HUES6 (cell line): ENCODE measurements around the gene B4GALT5.
"Not testable (repeated sequence)": the region's sequence is repeated elsewhere in the genome, so short reads cannot be mapped to it uniquely, and the experiment has no call there.

ENCODE experiments used
- H3K27ac ChIP-seq: 2 replicates; pipeline ENCODE4 v1.7.0; 2013; ENCODE audit warnings: low read depth, mild to moderate bottlenecking, low read length, inconsistent platforms
- H3K27me3 ChIP-seq: 2 replicates; pipeline ENCODE4 v1.6.1; 2013; ENCODE audit warnings: low read length; ENCODE audit not compliant: control insufficient read depth, insufficient read depth
- H3K36me3 ChIP-seq: 2 replicates; pipeline ENCODE4 v1.6.1; 2013; ENCODE audit warnings: low read length; ENCODE audit not compliant: control insufficient read depth, insufficient read depth
- H3K4me1 ChIP-seq: 2 replicates; pipeline ENCODE4 v1.6.1; 2013; ENCODE audit warnings: low read length; ENCODE audit not compliant: control insufficient read depth, insufficient read depth
- H3K4me3 ChIP-seq: 2 replicates; pipeline ENCODE4 v1.5.1; 2013; ENCODE audit warnings: low read depth, low read length
- H3K9ac ChIP-seq: one replicate; pipeline ENCODE4 v1.6.1; 2013; ENCODE audit warnings: mild to moderate bottlenecking, low read length
- H3K9me3 ChIP-seq: 2 replicates; pipeline ENCODE4 v1.6.1; 2013; ENCODE audit warnings: low read depth, low read length; ENCODE audit not compliant: control insufficient read depth, insufficient read depth

The B4GALT5 gene

GRCh38 chr20:49633023-49633422, 80.7 kb downstream of the B4GALT5 start:
- no peaks in the 10 kb centered on the region for H3K27me3 ChIP-seq
- H3K4me3 ChIP-seq: no peak overlapping the region
- H3K9me3 ChIP-seq: 0 out of 2 replicates have a peak, but pooled peaks cover 3% of the 10 kb centered on the region
- H3K36me3 ChIP-seq: peaks cover 30% of the 10 kb centered on the region
- H3K4me1 ChIP-seq: peaks cover 33% of the 10 kb centered on the region
- no peak overlapping the region for H3K27ac ChIP-seq
- no peak overlapping the region for H3K9ac ChIP-seq

DNA sequence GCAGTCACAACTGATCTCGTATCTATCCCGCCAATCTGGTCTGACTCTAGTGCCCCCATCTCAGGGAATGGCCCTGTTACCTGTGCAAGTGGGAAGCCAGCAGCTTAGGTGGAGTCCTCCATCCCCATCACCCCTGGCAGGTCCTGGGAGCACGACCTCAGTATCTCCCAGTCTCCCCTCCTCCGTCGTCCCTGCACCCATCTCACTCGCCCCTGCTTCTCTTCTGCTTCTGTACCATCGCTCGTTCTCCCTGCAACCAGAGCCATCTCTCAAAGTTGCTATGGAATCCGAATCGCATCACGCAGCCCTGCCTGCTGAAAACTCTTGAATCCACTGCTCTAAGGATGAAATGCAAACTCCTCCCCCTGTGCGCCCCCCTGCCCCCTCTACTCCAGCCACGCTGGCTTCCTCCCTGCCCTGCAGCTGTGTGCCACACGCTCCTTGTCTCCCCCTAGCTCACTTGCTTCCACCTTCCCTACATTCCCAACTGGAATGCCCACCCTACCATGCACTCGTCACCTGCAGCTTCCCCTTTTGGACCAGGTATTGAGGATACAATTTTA, 81.7 kb downstream of the B4GALT5 start:
- Histone ChIP-seq H3K4me1 (peaks cover 33% of the 10 kb centered on the region), H3K4me3 (no peak overlapping the region), H3K9me3 (0 out of 2 replicates have a peak, but pooled peaks cover 3% of the 10 kb centered on the region), H3K27ac (no peak overlapping the region), H3K36me3 (peaks cover 21% of the 10 kb centered on the region), H3K27me3 (no peaks in the 10 kb centered on the region), H3K9ac (no peak overlapping the region)

DNA sequence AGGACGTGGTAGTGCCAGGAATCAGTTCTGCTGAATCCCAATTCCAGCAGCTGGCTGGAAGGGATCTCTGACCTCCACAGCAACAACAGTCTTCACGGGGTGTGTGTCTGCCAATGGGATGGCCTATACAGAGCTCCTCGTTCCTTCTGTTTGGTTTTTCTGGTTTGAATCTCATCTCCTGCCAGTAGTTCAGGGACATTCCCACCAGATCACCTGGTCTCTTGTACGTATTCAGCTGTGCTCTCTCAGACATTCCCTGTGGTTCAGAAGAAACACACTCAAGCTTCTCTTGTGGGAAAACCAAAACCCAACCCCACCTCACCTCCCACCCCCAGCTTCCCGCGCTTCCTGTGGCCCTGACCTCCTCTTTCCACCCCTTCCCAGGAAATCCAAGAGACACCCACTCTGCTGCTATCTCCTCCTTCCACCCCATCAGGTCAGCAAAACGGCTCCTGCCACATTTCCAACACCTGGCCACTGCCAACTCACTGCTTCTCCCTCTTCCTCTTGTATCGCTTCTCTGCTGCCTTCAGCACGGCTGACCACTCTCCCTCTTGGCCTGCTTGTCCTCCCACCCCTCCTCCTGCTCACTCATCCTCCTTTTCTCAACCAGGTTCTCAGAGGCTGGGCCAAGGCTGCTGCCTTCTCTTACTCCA, 82.5 kb downstream of the B4GALT5 start:
- no peak overlapping the region for H3K27ac ChIP-seq
- no peak overlapping the region for H3K4me3 ChIP-seq
- H3K9ac ChIP-seq: no peak overlapping the region
- H3K9me3 ChIP-seq: 0 out of 2 replicates have a peak, but pooled peaks cover 3% of the 10 kb centered on the region
- H3K27me3 ChIP-seq: no peaks in the 10 kb centered on the region
- peaks cover 38% of the 10 kb centered on the region for H3K4me1 ChIP-seq
- H3K36me3 ChIP-seq: peaks cover 13% of the 10 kb centered on the region

DNA sequence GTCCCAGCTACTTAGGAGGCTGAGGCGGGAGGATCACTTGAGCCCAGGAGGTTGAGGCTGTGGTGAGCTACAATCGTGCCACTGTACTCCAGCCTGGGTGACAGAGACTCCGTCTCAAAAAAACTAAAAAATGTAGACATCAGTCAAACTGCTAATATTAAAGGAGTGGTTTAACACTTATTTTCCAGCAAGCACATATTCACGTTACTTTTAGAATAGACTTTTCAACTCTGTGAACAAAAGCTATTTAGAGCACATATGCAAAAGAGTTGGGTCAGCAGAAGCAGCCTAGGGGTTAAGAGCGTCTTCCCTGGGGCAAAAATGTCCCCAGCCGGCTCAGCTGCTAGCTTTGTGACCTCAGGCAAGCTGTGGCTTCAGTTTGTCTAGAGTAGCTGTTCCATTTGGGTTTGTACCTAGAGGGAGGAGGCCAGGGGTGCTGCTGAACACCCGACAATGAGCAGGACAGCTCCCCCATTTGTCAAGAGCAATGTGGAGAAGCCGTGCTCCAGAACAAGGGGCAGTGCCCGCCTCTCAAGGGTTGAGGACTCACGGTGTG, 83.2 kb downstream of the B4GALT5 start:
- 0 out of 2 replicates have a peak, but pooled peaks cover 3% of the 10 kb centered on the region for H3K9me3 ChIP-seq
- H3K4me3 ChIP-seq: no peak overlapping the region
- H3K36me3 ChIP-seq: peaks cover 7% of the 10 kb centered on the region
- no peaks in the 10 kb centered on the region for H3K27me3 ChIP-seq
- H3K27ac ChIP-seq: no peak overlapping the region
- peaks cover 42% of the 10 kb centered on the region for H3K4me1 ChIP-seq
- H3K9ac ChIP-seq: no peak overlapping the region

- H3K36me3 ChIP-seq: peaks cover 3% of the 10 kb centered on the region; the same call in 1 of the 2 replicates
- no peaks in the 10 kb centered on the region for H3K27me3 ChIP-seq
- 0 out of 2 replicates have a peak, but pooled peaks cover 3% of the 10 kb centered on the region for H3K9me3 ChIP-seq
- peaks cover 43% of the 10 kb centered on the region for H3K4me1 ChIP-seq
- no peak overlapping the region for H3K4me3 ChIP-seq
- H3K27ac ChIP-seq: no peak overlapping the region
- H3K9ac ChIP-seq: no peak overlapping the region
Measured at GRCh38 chr20:49629606-49630005, 84.1 kb downstream of the B4GALT5 start.

GRCh38 chr20:49628280-49628679, 85.4 kb downstream of the B4GALT5 start:
- not testable (repeated sequence) for H3K27ac ChIP-seq, H3K27me3 ChIP-seq, H3K4me3 ChIP-seq, H3K9ac ChIP-seq, H3K9me3 ChIP-seq, H3K36me3 ChIP-seq
- peaks cover 33% of the 10 kb centered on the region for H3K4me1 ChIP-seq

DNA sequence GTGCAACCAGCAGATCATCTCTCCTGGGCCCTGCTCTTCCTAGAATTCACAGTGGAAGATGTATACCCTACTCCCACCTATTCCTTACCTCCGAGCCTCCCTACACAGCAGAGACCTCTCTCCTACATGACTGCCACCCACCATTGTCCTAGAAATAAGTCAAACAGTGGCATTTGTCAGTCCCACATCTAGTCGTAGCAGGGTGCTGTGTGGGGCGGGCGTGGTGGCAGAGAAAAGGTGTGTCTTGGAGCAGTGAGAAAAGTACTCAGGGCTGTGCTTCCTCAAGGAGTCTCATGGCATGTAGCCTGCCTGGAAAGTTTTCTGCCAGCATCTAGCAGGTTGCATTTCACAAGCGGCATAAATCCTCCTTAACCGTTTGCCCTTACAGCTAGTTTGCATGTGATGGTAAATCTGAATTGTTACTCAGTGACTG, 86.3 kb downstream of the B4GALT5 start:
- H3K4me1 ChIP-seq: peaks cover 30% of the 10 kb centered on the region

GRCh38 chr20:49624988-49625387, 88.7 kb downstream of the B4GALT5 start:
- H3K9ac ChIP-seq, H3K27me3 ChIP-seq, H3K27ac ChIP-seq, H3K4me3 ChIP-seq, H3K36me3 ChIP-seq: not testable (repeated sequence)
- Histone ChIP-seq H3K9me3 (peaks cover 17% of the 10 kb centered on the region), H3K4me1 (peaks cover 12% of the 10 kb centered on the region)

More for the DNA sequence above, 86.3 kb downstream of the B4GALT5 start:
- Histone ChIP-seq H3K27ac (no peak overlapping the region), H3K9me3 (peaks cover 10% of the 10 kb centered on the region; the same call in 1 of the 2 replicates), H3K36me3 (no peaks in the 10 kb centered on the region), H3K9ac (no peak overlapping the region), H3K27me3 (no peaks in the 10 kb centered on the region), H3K4me3 (no peak overlapping the region)

- no peak overlapping the region for H3K4me3 ChIP-seq
- no peaks in the 10 kb centered on the region for H3K36me3 ChIP-seq
- H3K4me1 ChIP-seq: peaks cover 12% of the 10 kb centered on the region
Measured at GRCh38 chr20:49624317-49624716, 89.4 kb downstream of the B4GALT5 start.

DNA sequence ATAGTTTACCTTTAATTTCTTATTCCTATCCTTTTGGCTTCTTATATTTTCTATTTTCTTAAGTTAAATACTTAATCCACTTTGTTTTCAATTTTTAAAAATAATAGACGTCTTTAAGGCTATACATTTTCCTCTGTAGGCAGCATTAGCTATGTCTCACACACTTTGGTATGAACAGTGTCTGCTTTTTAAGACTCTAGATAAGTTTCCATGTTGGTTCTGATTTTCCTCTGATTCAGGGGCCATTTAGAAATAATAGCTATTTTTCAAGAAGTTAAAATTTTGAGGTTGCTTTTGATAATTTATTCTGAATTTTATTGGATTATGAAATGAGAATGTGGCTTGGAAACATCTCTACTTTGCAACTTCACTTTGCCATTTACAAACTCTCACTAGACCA, 91.4 kb downstream of the B4GALT5 start:
- H3K27me3 ChIP-seq: no peaks in the 10 kb centered on the region
- H3K9ac ChIP-seq: no peak overlapping the region
- H3K36me3 ChIP-seq: no peaks in the 10 kb centered on the region
- no peak overlapping the region for H3K4me3 ChIP-seq
- peaks cover 17% of the 10 kb centered on the region for H3K9me3 ChIP-seq
- no peak overlapping the region for H3K27ac ChIP-seq
- peaks cover 12% of the 10 kb centered on the region for H3K4me1 ChIP-seq

More at GRCh38 chr20:49624317-49624716, 89.4 kb downstream of the B4GALT5 start:
- no peak overlapping the region for H3K27ac ChIP-seq
- H3K9me3 ChIP-seq: peaks cover 19% of the 10 kb centered on the region
- no peaks in the 10 kb centered on the region for H3K27me3 ChIP-seq
- H3K9ac ChIP-seq: no peak overlapping the region
